Uterus (tissue), 2 donors: Measurements from ENCODE around the gene SINHCAF.

Source experiments
- CTCF ChIP-seq, 4 experiments: fragments of 200-600 bp in 2 of 4; fragments of 450-650 bp in 2 of 4; sonication (generic) in 2 of 4; IDR thresholded peaks; one replicate each; pipeline ENCODE4 v1.5.1; 2016 to 2019; ENCODE audit warnings: antibody characterized with exemption in 4 of 4, mild to moderate bottlenecking in 2 of 4, moderate library complexity in 1 of 4
- POLR2A ChIP-seq, 2 donors: fragments of 450-650 bp; IDR thresholded peaks; one replicate each; pipeline ENCODE4 v1.6.1; 2016; ENCODE audit warnings: antibody characterized with exemption in 2 of 2, mild to moderate bottlenecking in 1 of 2, moderate library complexity in 1 of 2

GRCh38 chr12:31325524-31325875, 450 bp downstream of the SINHCAF start:
- no peak for TF ChIP-seq CTCF (IDR thresholded peaks at IDR 0.05)
- TF ChIP-seq POLR2A (IDR thresholded peaks at IDR 0.05): no peak
